Tibial nerve (tissue), 4 donors: ENCODE measurements around the gene GRB10.

Experiments
- EP300 ChIP-seq, 2 donors: sonication (generic); formaldehyde crosslinking; IDR thresholded peaks; one replicate each; pipeline ENCODE4 v1.6.1; 2017; ENCODE audit warnings: antibody characterized with exemption in 2 of 2, mild to moderate bottlenecking in 1 of 2
- POLR2A ChIP-seq, 2 donors: fragments of 450-650 bp; IDR thresholded peaks; one replicate each; pipeline ENCODE4 v1.6.1; 2017; ENCODE audit warnings: antibody characterized with exemption in 2 of 2, mild to moderate bottlenecking in 2 of 2, moderate library complexity in 2 of 2
- TF ChIP-seq, protein P1 (sequence below), 5 experiments: fragments of 200-600 bp in 3 of 5; fragments of 450-650 bp in 2 of 5; sonication (generic) in 3 of 5; IDR thresholded peaks; one replicate each; pipeline ENCODE4 v1.5.1; 2016 to 2019; ENCODE audit warnings: antibody characterized with exemption in 5 of 5, mild to moderate bottlenecking in 3 of 5, moderate library complexity in 2 of 5

DNA sequence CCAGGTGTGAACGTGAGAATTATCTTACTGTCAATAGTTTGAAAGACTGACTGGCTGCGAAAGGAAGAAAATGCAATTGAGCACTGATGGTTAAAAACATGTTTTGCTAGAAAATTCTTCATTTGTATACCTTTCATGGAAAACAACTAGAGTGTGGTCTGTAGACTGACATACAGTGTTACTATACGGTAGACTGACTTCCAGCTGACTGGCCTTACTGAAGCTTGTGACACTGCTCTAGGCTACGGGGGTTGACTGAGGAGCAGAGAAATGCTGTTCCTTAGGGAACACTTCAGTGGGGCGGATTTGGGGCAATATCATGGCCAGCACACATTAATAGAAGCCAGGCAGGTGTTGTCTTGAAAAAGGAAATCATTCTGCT lies 191.6 kb downstream of the GRB10 start:
- TF ChIP-seq, protein P1, sequence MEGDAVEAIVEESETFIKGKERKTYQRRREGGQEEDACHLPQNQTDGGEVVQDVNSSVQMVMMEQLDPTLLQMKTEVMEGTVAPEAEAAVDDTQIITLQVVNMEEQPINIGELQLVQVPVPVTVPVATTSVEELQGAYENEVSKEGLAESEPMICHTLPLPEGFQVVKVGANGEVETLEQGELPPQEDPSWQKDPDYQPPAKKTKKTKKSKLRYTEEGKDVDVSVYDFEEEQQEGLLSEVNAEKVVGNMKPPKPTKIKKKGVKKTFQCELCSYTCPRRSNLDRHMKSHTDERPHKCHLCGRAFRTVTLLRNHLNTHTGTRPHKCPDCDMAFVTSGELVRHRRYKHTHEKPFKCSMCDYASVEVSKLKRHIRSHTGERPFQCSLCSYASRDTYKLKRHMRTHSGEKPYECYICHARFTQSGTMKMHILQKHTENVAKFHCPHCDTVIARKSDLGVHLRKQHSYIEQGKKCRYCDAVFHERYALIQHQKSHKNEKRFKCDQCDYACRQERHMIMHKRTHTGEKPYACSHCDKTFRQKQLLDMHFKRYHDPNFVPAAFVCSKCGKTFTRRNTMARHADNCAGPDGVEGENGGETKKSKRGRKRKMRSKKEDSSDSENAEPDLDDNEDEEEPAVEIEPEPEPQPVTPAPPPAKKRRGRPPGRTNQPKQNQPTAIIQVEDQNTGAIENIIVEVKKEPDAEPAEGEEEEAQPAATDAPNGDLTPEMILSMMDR (IDR thresholded peaks at IDR 0.05) = no peak
- no peak for TF ChIP-seq POLR2A (IDR thresholded peaks at IDR 0.05)
- TF ChIP-seq EP300 (IDR thresholded peaks at IDR 0.05) = no peak
